Measurements from ENCODE around the gene SNX8. TPM values are rescaled to one million over a fixed set of nuclear protein-coding genes. Genes with fewer than 3 reads are reported as not detected.

SNX8 gene
- total and polyA plus RNA-seq, 2 donors (not counting 3 experiments of a cell fraction or from before 2014, with no cell fraction given): 24.5 to 50.3 TPM

GRCh38 chr7:2362385-2363088 is 48.3 kb upstream of the SNX8 start:
- H2AFZ ChIP-seq (ENCODE audit: low read depth, low read length): no peak overlapping the region
- BruUV-seq (replicated peaks): no TSS peak
- H3K27me3 ChIP-seq (ENCODE audit: control insufficient read depth in 2 of 2, insufficient read depth in 2 of 2, low read length in 2 of 2): no peaks in the 10 kb centered on the region
- H4K20me1 ChIP-seq (replicated peaks; ENCODE audit: control insufficient read depth, extremely low read depth, insufficient read depth, low read length): no peaks in the 10 kb centered on the region
- peaks cover 24 to 32% of the 10 kb centered on the region in 2 experiments for H3K36me3 ChIP-seq (ENCODE audit: control insufficient read depth in 2 of 2, extremely low read depth in 1 of 2, insufficient read depth in 2 of 2, low read length in 2 of 2)
- H3K79me2 ChIP-seq (ENCODE audit: control insufficient read depth, insufficient read depth, low read length): peaks cover 45% of the 10 kb centered on the region
- no peaks in the 10 kb centered on the region for H3K4me1 ChIP-seq (ENCODE audit: control insufficient read depth, extremely low read depth, insufficient read depth, low read length)
- DNase-seq (ENCODE audit: low read depth, low spot score) (no peak), FAIRE-seq (no peak)
- ChIA-PET POLR2A (no interaction called here), CTCF (no interaction called here)
- dilution Hi-C loops (cut with MboI; ENCODE audit: extremely low pct_ligation_motif_present, low sequenced_read_pairs) (no loop called here), intact Hi-C loops (cut with micrococcal nuclease) (loop anchor here (5.0 kb wide), 1 partner anchor 700 kb away; no protein-coding TSS in a partner anchor)
- no peak for TF ChIP-seq GATA2 (IDR thresholded peaks at IDR 0.05; ENCODE audit: insufficient read depth, insufficient read length, low read depth, low read length)
- TF ChIP-seq EZH2 (IDR thresholded peaks at IDR 0.05; ENCODE audit: borderline replicate concordance, low read depth, low read length, severe bottlenecking): no peak
- TF ChIP-seq POLR2AphosphoS5 (IDR thresholded peaks at IDR 0.05; ENCODE audit: insufficient read depth, low read depth, low read length): no peak
- no peak for TF ChIP-seq FOS (IDR thresholded peaks at IDR 0.05; ENCODE audit: borderline replicate concordance, insufficient read depth, low read length)
- no peak for TF ChIP-seq POLR2A (IDR thresholded peaks at IDR 0.05; ENCODE audit: low read depth, low read length)
- TF ChIP-seq CTCF (IDR thresholded peaks at IDR 0.05; ENCODE audit: extremely low read depth in 1 of 2, insufficient read depth in 1 of 2, low read depth in 1 of 2, low read length in 2 of 2): no peak
- no peak for TF ChIP-seq MYC (IDR thresholded peaks at IDR 0.05; ENCODE audit: low read depth, low read length)
- TF ChIP-seq MAX (IDR thresholded peaks at IDR 0.05; ENCODE audit: insufficient read depth, insufficient read length): no peak
- TF ChIP-seq JUN (IDR thresholded peaks at IDR 0.05; ENCODE audit: borderline replicate concordance, insufficient read depth, insufficient read length, low read depth): no peak
- H3K4me2 ChIP-seq (ENCODE audit: insufficient read depth, low read length): no peak overlapping the region
- H3K9ac ChIP-seq (replicated peaks; ENCODE audit: extremely low read depth, insufficient read depth, low read length): no peak overlapping the region
- no peak overlapping the region for H3K4me3 ChIP-seq (replicated peaks in 1 of 3; ENCODE audit: insufficient read depth in 1 of 3, low read depth in 1 of 3, low read length in 3 of 3)
- H3K27ac ChIP-seq (ENCODE audit: insufficient read depth, low read depth, low read length): no peak overlapping the region
- no peaks in the 10 kb centered on the region for H3K9me3 ChIP-seq (replicated peaks; ENCODE audit: control insufficient read depth, insufficient read depth, low read length)
- H3K9me1 ChIP-seq (replicated peaks; ENCODE audit: control insufficient read depth, extremely low read depth, insufficient read depth, low read length): no peaks in the 10 kb centered on the region

Measured in endothelial cell of umbilical vein (primary cell).